SK-N-MC (cell line): ENCODE data around the gene SIGLEC11.
A peak's percentile ranks its signal among the peaks of the same experiment; 100 is the strongest.

Experiments
- EZH2 ChIP-seq: fragments of 200-600 bp; sonication (generic); IDR thresholded peaks from one replicate; pipeline ENCODE4 v1.6.1; 2017; ENCODE audit warnings: antibody characterized with exemption
- FOXP2 ChIP-seq: optimal IDR thresholded peaks from 2 replicates; pipeline ENCODE3; 2011; ENCODE audit warnings: mild to moderate bottlenecking, moderate library complexity; ENCODE audit not compliant: insufficient read depth; ENCODE audit errors: extremely low read length, control extremely low read depth
- POLR2AphosphoS5 ChIP-seq: IDR thresholded peaks from 2 replicates; pipeline ENCODE4 v1.6.1; 2012; ENCODE audit warnings: mild to moderate bottlenecking, low read depth, low read length, borderline replicate concordance

DNA sequence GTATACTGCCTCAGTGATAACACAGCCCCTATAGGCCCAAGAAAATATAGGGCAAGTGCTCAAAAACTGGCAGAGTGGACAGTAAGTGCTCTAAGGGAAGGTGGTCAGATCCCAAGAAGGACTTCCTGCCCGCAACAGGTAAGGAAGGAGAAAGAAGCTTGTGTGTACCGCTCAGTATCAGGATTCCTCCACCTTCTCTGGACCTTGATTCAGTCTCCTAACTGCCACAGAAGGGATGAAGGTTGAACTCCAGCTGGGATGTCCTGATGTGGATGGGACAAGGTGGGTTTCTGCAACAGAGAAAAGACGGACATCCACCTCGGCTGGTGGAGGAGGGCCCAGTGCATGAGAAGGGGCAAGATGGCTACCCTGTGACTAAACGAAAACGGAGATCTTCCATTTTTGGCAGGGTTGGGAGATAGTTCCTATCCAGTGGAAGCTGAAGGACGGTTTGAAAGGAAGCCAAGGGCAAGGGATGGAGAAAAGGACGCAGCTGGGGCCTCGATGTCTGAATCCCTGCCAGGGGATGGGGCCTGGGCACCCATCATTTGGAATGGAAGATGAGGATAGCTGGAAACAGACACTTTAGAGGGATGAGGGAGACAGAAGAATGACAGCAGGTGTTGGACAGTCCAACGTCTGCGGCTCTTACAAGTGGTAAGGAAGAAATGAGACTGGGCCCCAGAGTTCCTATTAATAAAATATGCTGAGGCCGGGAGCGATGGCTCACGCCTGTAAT lies 33.3 kb downstream of the SIGLEC11 start:
- TF ChIP-seq EZH2 (no peak), POLR2AphosphoS5 (peak; percentile 12; the same call in 1 of the 2 replicates), FOXP2 (no peak)
